Caco-2 (cell line): ENCODE results near the gene WWC2. TPM values are rescaled to one million over a fixed set of nuclear protein-coding genes. Genes with fewer than 3 reads are reported as not detected.

ENCODE experiments used
- BruUV-seq: library from RNA; stranded (reverse); fragments of 400-500 nt; replicated peaks from 2 replicates; lab custom pipeline; 2021; lab: Mats Ljungman, UMichigan
- CTCF ChIA-PET: fragments of 300-600 bp; sonication (Branson Sonifier 250); formaldehyde crosslinking; loops from one replicate; lab custom pipeline; 2022; ENCODE audit warnings: antibody characterized with exemption; lab: Charles Lee
- POLR2A ChIA-PET: fragments of 300-600 bp; sonication (Branson Sonifier 250); formaldehyde crosslinking; loops from one replicate; lab custom pipeline; 2022; ENCODE audit warnings: antibody characterized with exemption; lab: Charles Lee
- DNase-seq, 2 experiments: peaks; one replicate each; pipeline versions ENCODE4 v3.0.0 to v3.0.0-alpha.2; 2020 to 2022
- H3K27me3 ChIP-seq: replicated peaks from 2 replicates; pipeline ENCODE4 v1.6.0; 2011; ENCODE audit warnings: low read length; ENCODE audit not compliant: control insufficient read depth, insufficient read depth
- H3K36me3 ChIP-seq: 2 replicates; pipeline ENCODE4 v1.5.1; 2011; ENCODE audit warnings: low read length; ENCODE audit not compliant: control insufficient read depth, insufficient read depth
- H3K4me1 ChIP-seq: fragments of 250-450 bp; sonication (Bioruptor Pico); 2 replicates; pipeline ENCODE4 v1.5.1; 2020; ENCODE audit warnings: mild to moderate bottlenecking
- H3K4me3 ChIP-seq: 2 replicates; pipeline ENCODE4 v1.5.1; 2011; ENCODE audit warnings: low read depth, mild to moderate bottlenecking, control low read depth, low read length
- H3K9me3 ChIP-seq: fragments of 250-450 bp; sonication (Bioruptor Pico); 2 replicates; pipeline ENCODE4 v1.5.1; 2020; ENCODE audit warnings: mild to moderate bottlenecking, moderate library complexity
- H3K27ac Mint-ChIP-seq: one replicate; pipeline ENCODE4 v1.8.0; 2022; ENCODE audit warnings: mixed read lengths; ENCODE audit not compliant: unreplicated experiment
- H3K27me3 Mint-ChIP-seq: one replicate; pipeline ENCODE4 v1.8.0; 2022; ENCODE audit warnings: mixed read lengths; ENCODE audit not compliant: insufficient read depth, unreplicated experiment
- H3K36me3 Mint-ChIP-seq: one replicate; pipeline ENCODE4 v1.8.0; 2022; ENCODE audit warnings: mild to moderate bottlenecking, mixed read lengths; ENCODE audit not compliant: insufficient read depth, unreplicated experiment
- H3K4me1 Mint-ChIP-seq: one replicate; pipeline ENCODE4 v1.8.0; 2022; ENCODE audit warnings: low read depth, mixed read lengths; ENCODE audit not compliant: unreplicated experiment
- H3K4me3 Mint-ChIP-seq: one replicate; pipeline ENCODE4 v1.8.0; 2022; ENCODE audit warnings: mild to moderate bottlenecking, moderate library complexity, mixed read lengths; ENCODE audit not compliant: unreplicated experiment
- H3K9me3 Mint-ChIP-seq: one replicate; pipeline ENCODE4 v1.8.0; 2022; ENCODE audit warnings: mixed read lengths; ENCODE audit not compliant: unreplicated experiment
- CTCF ChIP-seq, 2 experiments: fragments of 200-600 bp in 1 of 2; IDR thresholded peaks; 1 replicate in 1 of 2; 2 replicates in 1 of 2; pipeline versions ENCODE4 v1.5.1 to v1.8.0; 2011 to 2022; ENCODE audit warnings: antibody characterized with exemption in 1 of 2, control low read depth in 1 of 2, inconsistent platforms in 1 of 2, low read depth in 1 of 2, low read length in 1 of 2, mild to moderate bottlenecking in 1 of 2, moderate library complexity in 1 of 2; ENCODE audit not compliant: insufficient read depth in 1 of 2, severe bottlenecking in 1 of 2, unreplicated experiment in 1 of 2
- intact Hi-C: fragments of 100-400 bp; cut with micrococcal nuclease; formaldehyde crosslinking; loops from one replicate; pipeline ENCODE4 v1.10.0; 2022; ENCODE audit not compliant: unreplicated experiment
- total RNA-seq: library from RNA; stranded (reverse); gene quantifications from 2 replicates; pipeline ENCODE4 v1.2.3, GENCODE V29; 2022

The WWC2 gene
- total RNA-seq, 1 experiment from 2014 or later, result 126 TPM

GRCh38 chr4:183348706-183349659, 249.9 kb downstream of the WWC2 start:
- POLR2A ChIA-PET, result no interaction called here
- DNase-seq, result no peak
- Histone ChIP-seq H3K27me3 (no peaks in the 10 kb centered on the region), H3K9me3 (no peaks in the 10 kb centered on the region), H3K4me3 (no peak overlapping the region), H3K36me3 (no peaks in the 10 kb centered on the region), H3K4me1 (peaks cover 7% of the 10 kb centered on the region)
- Mint-ChIP-seq H3K27me3 (no peaks in the 10 kb centered on the region), H3K4me1 (no peaks in the 10 kb centered on the region), H3K27ac (no peak overlapping the region), H3K9me3 (no peaks in the 10 kb centered on the region), H3K36me3 (no peaks in the 10 kb centered on the region), H3K4me3 (no peak overlapping the region)
- CTCF ChIA-PET, result no interaction called here
- TF ChIP-seq CTCF (IDR thresholded peaks at IDR 0.05; ENCODE audit: insufficient read depth in 1 of 2, low read depth in 1 of 2, low read length in 1 of 2, severe bottlenecking in 1 of 2, unreplicated experiment in 1 of 2), result no peak
- no TSS peak for BruUV-seq
- intact Hi-C loops, result no loop called here

GRCh38 chr4:183349673-183350072, 250.6 kb downstream of the WWC2 start:
- Histone ChIP-seq H3K9me3 (no peaks in the 10 kb centered on the region), H3K4me3 (no peak overlapping the region), H3K36me3 (no peaks in the 10 kb centered on the region), H3K27me3 (no peaks in the 10 kb centered on the region), H3K4me1 (peaks cover 14% of the 10 kb centered on the region)
- ChIA-PET POLR2A (no interaction called here), CTCF (no interaction called here)
- no peaks in the 10 kb centered on the region for H3K4me1 Mint-ChIP-seq
- DNase-seq, result no peak
- no TSS peak for BruUV-seq
- intact Hi-C loops, result no loop called here
- TF ChIP-seq CTCF (IDR thresholded peaks at IDR 0.05; ENCODE audit: insufficient read depth in 1 of 2, low read depth in 1 of 2, low read length in 1 of 2, severe bottlenecking in 1 of 2, unreplicated experiment in 1 of 2), result no peak
- no peaks in the 10 kb centered on the region for H3K9me3 Mint-ChIP-seq
- H3K4me3 Mint-ChIP-seq, result no peak overlapping the region
- no peak overlapping the region for H3K27ac Mint-ChIP-seq
- H3K36me3 Mint-ChIP-seq, result no peaks in the 10 kb centered on the region
- no peaks in the 10 kb centered on the region for H3K27me3 Mint-ChIP-seq

GRCh38 chr4:183350317-183351071, 251.4 kb downstream of the WWC2 start:
- H3K9me3 Mint-ChIP-seq, result no peaks in the 10 kb centered on the region
- Histone ChIP-seq H3K4me1 (peaks cover 14% of the 10 kb centered on the region), H3K27me3 (no peaks in the 10 kb centered on the region), H3K36me3 (no peaks in the 10 kb centered on the region), H3K4me3 (no peak overlapping the region), H3K9me3 (no peaks in the 10 kb centered on the region)
- ChIA-PET CTCF (no interaction called here), POLR2A (no interaction called here)
- TF ChIP-seq CTCF (IDR thresholded peaks at IDR 0.05; ENCODE audit: insufficient read depth in 1 of 2, low read depth in 1 of 2, low read length in 1 of 2, severe bottlenecking in 1 of 2, unreplicated experiment in 1 of 2), result no peak
- DNase-seq, result no peak
- no peaks in the 10 kb centered on the region for H3K27me3 Mint-ChIP-seq
- no peaks in the 10 kb centered on the region for H3K4me1 Mint-ChIP-seq
- H3K4me3 Mint-ChIP-seq, result no peak overlapping the region
- no TSS peak for BruUV-seq
- no peaks in the 10 kb centered on the region for H3K36me3 Mint-ChIP-seq
- H3K27ac Mint-ChIP-seq, result no peak overlapping the region
- intact Hi-C loops, result no loop called here
